HFF-Myc (cell line): ENCODE data around the gene PPA2.
"Not testable (repeated sequence)": the region's sequence is repeated elsewhere in the genome, so short reads cannot be mapped to it uniquely, and the experiment has no call there.

ENCODE experiments used
- DNase-seq: peaks from one replicate; pipeline ENCODE4 v3.0.0-alpha.2; 2011; ENCODE audit warnings: low read depth; ENCODE audit errors: extremely low read depth
- H3K4me3 ChIP-seq: replicated peaks from 2 replicates; pipeline ENCODE4 v1.5.1; 2011; ENCODE audit warnings: low read depth, mild to moderate bottlenecking, control low read depth, low read length
- TF ChIP-seq, protein P1 (sequence below): IDR thresholded peaks from 2 replicates; pipeline ENCODE4 v1.5.1; 2012; ENCODE audit warnings: mild to moderate bottlenecking, low read depth, low read length, control low read depth; ENCODE audit errors: missing control alignments

The PPA2 gene

DNA sequence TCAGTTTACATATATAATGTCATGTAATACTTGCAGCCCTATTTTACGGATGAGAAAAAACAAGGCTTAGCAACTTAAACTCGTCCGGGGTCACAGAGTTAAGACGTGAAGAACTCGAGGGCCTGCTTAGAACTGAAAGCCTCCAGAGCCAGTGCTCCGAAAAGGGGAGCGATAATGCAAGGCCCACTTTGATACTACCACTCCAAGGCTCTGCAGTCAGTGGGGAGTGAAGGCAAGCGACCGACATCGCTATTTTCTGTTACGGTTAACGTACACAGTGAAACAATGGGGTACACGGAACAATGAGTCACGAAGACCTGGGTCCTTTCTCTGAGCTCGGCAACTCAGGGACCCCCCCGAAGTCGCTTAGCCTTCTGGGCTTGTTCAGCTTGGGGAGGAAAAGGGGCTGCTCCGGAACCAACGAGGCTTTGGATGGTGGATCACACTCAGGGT, 965 bp downstream of the PPA2 start:
- TF ChIP-seq, protein P1, sequence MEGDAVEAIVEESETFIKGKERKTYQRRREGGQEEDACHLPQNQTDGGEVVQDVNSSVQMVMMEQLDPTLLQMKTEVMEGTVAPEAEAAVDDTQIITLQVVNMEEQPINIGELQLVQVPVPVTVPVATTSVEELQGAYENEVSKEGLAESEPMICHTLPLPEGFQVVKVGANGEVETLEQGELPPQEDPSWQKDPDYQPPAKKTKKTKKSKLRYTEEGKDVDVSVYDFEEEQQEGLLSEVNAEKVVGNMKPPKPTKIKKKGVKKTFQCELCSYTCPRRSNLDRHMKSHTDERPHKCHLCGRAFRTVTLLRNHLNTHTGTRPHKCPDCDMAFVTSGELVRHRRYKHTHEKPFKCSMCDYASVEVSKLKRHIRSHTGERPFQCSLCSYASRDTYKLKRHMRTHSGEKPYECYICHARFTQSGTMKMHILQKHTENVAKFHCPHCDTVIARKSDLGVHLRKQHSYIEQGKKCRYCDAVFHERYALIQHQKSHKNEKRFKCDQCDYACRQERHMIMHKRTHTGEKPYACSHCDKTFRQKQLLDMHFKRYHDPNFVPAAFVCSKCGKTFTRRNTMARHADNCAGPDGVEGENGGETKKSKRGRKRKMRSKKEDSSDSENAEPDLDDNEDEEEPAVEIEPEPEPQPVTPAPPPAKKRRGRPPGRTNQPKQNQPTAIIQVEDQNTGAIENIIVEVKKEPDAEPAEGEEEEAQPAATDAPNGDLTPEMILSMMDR, result no peak
- peak overlapping the region; percentile 86 for H3K4me3 ChIP-seq
- peak; percentile 2 for DNase-seq

DNA sequence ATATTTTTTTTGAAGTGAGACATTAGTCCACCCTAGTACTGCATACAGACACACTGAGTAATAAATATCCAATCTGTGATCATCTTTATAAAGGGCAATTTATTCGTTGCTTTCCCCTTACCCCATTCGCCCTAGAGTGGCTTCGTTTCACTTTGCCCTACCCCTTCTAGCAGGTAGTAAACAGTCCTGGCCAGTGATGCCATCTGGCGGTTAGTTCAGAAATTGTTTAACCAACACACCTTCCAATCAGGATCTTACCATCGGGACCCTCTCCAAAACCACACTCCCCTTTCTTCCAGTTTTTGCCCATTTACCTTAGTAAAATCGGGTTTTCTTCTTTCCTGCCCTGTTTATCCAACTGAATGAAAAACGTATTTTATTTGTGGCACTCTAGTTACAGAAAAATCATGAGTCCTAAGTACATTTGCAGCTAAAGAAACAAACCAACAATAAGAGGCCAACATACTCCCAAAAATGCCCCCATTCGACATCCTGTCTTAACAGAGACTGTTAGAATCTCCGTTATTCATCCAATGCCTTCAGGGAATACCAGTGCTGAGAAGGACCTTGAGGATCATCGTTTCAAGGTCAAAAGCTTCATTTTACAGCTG, 2.2 kb downstream of the PPA2 start:
- DNase-seq, result peak; percentile 59
- peak overlapping the region; percentile 86 for H3K4me3 ChIP-seq
- TF ChIP-seq, protein P1, result peak; percentile 65

DNA sequence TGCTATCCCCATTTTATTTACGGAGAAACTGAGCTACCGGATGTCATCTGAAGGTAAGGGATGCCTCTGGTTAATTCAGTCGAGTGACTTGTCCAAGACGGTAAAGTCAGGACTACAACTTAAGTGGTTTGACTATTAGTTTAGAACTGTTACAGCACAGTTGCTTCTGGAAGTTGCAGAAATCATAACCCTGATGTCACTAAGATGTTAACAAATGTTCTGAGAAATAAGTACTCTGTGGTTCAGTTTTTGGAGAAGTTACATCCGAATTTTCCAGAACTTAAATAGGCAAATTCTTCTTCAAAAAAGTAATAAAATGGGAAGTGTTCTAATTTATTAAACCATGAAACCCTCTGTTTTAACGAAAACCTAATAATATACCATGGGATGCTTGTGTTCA, 3.1 kb downstream of the PPA2 start:
- no peak overlapping the region for H3K4me3 ChIP-seq
- DNase-seq, result no peak
- TF ChIP-seq, protein P1, result no peak

DNA sequence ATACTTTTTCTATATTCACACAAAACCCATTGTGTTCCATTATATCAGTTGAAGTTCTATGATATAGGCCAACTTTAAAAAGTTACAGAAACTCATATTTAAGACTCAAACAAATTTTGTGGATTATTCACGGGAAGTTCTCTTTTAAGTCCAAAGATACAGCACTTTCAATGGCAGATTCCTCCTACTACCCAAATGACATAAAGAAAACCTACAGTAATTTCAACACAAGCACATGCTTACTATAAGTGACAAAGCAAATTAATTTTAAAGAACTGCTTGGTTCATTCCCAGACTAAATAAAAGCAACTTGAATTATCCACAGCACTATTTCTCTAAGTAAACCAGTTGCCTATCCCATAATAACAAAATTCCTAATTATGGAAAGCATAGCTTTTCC, 4.1 kb downstream of the PPA2 start:
- TF ChIP-seq, protein P1, result no peak

DNA sequence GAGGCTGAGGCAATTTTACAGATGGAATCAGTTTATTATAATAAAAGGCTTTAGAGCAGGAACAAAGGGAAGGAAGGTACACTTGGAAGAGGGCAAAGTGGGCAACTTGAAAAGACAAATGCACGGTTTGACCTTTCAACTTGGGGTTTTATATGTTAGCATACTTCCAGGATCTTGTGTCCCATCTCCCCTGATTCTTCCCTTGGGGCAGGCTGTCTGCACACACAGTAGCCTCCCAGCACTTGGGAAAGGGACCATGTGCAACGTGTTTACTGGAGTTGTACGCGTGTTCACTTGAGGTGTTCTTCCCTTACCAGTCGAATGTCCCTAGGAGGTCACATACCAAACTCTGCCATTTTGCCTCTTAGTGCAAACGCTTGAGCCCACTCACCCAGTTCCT, 7.3 kb downstream of the PPA2 start:
- DNase-seq, result no peak
- TF ChIP-seq, protein P1, result no peak
- no peak overlapping the region for H3K4me3 ChIP-seq

More for the DNA sequence above, 4.1 kb downstream of the PPA2 start:
- DNase-seq, result no peak
- no peak overlapping the region for H3K4me3 ChIP-seq

DNA sequence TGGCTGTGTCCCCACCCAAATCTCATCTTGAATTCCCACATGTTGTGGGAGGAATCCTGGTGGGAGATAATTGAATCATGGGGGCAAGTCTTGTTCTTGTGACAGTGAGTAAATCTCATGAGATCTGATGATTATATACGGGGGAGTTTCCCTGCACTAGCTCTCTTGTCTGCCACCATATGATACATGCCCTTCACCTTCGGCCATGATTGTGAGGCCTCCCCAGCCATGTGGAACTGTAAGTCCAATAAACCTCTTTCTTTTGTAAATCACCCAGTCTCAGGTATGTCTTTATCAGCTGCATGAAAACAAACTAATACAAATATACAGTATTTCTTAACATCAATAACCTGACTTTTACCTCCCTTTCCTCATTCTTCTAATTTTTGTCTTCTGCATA, 9.3 kb downstream of the PPA2 start:
- not testable (repeated sequence) for H3K4me3 ChIP-seq, DNase-seq

DNA sequence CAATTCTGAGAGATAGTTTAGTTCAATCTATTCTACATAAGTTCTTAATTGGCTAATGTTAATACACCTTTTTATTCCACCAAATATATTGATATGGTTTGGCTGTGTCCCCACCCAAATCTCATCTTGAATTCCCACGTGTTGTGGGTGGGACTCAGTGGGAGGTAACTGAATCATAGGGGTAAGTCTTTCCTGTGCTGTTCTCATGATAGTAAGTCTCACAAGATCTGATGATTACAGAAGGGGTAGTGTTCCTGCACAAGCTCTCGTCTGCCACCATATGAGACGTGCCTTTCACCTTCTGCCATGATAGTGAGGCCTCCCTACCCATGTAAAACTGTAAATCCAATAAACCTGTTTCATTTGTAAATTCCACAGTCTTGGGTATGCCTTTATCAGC, 11.3 kb downstream of the PPA2 start:
- TF ChIP-seq, protein P1, result no peak
- H3K4me3 ChIP-seq, result no peak overlapping the region
- no peak for DNase-seq
